GM10847 (cell line): Measurements from ENCODE around the gene KRTAP22-1.

Experiments used
- POLR2A ChIP-seq: IDR thresholded peaks from 2 replicates; pipeline ENCODE4 v1.6.1; 2011; ENCODE audit not compliant: insufficient read length; ENCODE audit errors: extremely low read depth

KRTAP22-1 gene

DNA sequence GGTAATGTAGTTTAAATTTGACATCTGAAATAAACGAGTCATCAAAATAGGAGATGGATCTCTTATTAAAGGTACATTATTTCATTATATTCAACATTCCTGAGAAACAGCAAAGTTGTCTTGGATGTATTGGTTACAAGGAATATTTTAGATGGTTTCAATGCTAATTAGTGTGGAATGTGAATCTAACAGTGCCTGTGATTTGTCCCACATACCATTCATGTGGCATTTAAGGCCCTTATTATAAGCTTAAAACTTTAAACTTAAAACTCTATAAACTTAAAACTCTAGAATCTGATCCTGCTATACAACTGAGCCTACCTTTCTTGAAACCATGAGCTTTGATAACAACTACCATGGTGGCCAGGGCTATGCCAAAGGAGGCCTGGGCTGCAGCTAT, at the start of gene KRTAP22-1:
TSS of gene KRTAP22-1 (plus strand) at position 301 of the 400 bp plus-strand sequence.
- no peak for TF ChIP-seq POLR2A

DNA sequence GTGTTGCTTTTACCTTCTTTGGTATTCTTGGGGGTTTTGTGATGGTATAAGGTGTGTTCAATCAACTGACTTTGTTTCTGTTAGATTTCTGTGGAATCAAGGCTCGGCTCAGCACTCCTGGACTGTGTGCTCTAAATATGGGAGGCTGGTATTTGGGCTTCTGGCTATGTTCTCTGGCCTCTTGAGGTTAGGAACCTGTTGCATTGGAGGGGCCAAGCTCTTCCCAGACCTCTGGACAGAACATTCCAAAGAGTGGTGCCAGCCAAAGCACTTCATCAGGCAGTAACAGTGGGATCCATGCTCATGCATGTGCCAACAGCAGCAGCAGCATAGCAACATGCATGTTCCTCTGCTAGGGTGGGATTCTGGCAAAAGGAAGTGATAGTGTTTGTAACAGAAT, 48.1 kb upstream of the KRTAP22-1 start:
- no peak for TF ChIP-seq POLR2A

DNA sequence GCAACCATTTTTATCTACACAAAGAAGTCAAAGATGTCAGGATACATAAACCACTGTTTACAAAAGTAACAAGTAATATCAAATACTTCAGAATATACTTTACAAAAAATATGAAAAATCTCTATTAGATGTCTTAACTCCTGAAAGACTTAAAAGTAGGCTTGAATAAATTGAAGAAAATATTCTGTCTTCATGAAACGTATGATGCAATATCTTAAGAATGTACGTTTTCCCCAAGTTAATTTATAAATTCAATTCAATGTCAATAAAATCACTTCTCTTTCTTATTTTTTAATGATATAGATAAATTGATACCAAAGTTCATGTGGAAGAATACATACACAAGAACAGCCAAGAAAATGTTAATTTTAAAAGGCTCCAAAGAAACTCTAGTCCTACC, 45.8 kb upstream of the KRTAP22-1 start:
- no peak for TF ChIP-seq POLR2A

DNA sequence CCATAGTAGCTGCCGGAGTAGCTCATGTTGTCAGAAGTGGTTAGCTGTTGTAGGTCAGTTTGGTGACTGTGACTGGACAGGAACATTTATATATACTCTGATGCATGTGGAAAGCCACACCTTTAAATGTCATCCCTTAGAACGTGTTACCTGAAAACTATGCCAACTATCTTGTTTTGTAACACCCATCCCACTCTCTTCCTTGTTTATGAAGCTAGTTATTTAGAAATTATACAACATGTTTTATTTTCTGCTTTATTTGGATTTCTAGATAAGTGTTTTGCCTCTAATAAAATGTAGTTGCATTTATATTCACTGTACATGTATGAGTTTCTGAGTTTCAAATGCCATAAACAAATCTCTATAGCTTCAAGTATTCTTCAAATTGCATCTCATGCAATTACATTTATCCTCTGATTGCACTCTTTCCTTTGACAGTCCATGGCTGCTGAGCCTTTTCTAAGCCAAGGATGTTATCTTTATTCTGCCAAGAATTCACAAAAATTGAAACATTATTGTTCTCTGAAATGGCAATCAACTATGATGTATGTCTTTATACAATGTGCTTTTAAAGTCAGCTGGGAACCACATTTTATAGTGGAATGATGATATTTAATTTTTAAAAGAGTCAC, 39.5 kb upstream of the KRTAP22-1 start, which contains the start of gene KRTAP19-7:
TSS of gene KRTAP19-7 (minus strand) at position 51 of the 632 bp plus-strand sequence. CDS start at position 26, 25 bp downstream.
- no peak for TF ChIP-seq POLR2A

DNA sequence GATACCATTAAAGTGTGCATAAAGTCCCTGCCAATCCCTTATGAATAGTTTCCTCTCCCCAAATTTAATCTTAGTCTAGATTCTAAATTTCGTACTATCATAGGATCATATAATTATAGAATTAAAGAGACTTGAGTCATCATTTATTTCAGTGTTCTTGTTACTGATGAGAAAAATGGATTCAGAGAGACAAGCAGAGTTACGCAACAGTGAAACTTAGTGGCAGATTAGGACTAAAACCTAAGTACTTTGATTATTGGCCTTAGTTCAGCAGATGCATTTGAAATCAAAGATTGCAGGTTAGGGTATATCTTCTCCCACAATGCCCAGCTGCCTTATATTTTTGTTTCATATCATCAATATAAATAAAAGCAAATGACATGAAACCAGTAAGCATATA, 38.9 kb upstream of the KRTAP22-1 start:
- no peak for TF ChIP-seq POLR2A

DNA sequence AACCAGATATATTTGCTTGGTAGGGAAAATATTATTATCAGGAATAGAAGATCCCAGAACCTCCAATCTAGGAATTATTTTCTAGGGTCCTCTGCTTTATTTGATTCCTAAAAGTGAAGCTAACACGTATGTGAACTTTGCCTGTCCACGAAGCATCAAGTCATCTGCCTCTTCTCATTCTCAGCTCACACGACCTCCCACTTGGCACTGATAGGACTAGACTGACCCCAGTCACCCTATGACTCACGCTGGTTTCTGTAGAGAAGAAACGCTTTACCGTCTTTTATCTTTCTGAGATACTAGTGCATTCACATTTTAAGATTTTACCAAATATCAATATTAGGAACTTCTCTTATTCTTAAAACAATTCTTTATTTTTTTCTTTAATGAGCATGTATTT, 37.8 kb upstream of the KRTAP22-1 start:
- no peak for TF ChIP-seq POLR2A

DNA sequence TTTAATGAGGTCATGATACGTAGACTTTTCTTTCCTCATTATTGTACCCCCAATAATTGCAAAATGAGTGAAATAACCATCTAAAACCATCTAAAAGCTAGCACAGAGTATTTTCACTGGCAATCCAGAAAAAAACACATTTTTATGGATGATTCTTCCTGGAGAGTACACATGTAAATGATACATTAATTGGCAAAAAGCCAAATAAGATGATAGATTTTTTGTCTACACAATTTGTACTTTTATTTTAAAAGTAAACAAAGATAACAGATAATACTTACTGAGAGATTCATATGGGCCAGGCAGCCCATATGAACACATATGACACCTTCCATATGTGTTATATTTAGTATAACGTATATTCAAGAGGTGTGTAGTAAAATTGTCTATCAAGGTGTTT, 37.3 kb upstream of the KRTAP22-1 start:
- no peak for TF ChIP-seq POLR2A

DNA sequence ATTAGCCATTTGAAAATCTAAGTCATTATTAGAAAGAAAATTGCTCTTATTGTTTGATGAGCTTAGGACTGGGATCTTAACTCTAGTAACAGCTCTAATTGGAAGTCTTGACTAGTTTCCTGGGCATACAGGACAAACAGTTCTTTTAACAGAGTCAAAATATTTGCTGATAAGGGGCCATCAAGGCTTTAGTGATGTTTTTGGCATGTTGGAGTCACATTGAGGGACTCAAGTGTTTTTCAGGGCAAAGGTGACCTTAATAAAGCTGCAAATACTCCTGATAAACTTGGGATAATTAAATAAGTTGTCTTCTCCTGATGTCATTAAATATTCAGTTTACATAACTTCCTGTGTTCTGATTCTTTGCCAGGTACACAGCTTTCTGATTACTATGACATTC, 33.3 kb upstream of the KRTAP22-1 start:
- TF ChIP-seq POLR2A, result no peak

DNA sequence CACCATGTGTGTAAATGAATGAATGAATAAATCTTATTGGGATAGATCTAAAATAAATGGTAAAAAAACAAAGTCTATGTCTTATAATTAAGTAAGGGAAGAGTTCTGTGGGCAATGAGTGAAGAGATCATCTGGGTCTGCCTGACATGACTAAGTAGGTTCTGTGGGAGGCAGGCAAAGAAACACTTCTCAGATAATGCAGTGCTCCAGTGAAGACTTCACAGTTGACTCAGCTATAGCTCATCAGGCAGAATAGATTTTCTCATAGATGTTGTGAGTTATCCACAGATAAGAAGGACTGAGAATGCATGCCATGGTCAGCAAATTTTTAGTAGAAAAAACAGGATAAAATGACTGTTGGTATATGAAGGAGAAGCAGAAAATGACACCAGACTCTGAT, 23.1 kb upstream of the KRTAP22-1 start:
- TF ChIP-seq POLR2A, result no peak

DNA sequence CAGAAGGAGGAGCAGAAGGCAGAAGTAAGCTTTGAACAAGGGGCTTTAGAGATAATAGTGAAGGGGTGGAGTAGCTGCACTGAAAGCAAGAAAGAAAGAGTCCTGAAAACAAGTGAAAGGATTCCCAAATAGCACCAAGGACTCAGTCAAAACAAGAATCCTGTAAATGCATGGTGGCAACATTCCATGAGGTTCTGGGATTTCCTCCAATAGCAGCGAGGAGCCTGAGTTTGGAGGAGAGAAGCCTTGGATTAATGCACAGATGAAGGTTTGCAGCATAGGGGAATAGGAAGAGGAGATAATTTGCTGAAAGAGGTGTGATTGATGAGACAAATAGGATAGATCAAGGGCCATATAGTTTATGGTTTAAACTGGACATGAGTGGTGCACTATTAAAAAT, 21.5 kb upstream of the KRTAP22-1 start:
- TF ChIP-seq POLR2A, result no peak

DNA sequence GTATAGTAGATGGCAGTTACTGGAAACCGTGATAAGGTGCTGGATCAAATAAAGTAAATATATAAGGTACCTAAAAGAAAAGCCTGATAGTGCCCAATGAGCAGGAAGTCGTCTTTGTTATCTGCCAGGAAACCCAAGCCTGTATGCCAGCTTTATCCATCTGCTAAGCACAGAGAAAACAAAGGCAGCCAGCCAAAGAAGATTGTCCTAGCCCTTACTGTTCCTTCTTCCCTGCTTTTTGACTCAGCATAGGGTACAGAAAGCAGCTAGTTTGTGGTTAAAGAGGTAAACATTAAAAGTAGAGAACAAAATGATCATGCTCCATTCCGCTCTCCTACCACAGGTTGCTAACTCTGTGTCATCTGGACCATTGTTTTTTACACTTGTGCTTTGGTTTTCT, 20.8 kb upstream of the KRTAP22-1 start:
- no peak for TF ChIP-seq POLR2A

DNA sequence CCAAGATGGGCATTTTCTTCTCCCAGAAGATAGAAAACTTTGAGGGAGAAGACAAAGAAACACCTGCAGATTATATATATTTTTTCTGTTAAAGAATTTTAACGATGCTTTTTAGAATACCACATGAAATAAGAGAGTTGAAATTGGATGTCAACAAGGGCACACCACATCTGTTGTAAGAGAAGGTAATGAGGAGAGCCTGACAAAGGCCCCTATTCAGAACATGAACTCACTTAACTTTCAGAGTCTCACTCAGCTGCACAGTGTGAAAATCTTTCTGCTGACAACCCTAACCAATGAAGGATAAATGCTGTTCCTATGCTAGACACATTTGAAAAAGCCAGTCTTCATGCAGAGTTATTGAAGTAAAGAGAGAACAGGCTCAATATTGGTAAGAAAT, 18.0 kb upstream of the KRTAP22-1 start:
- no peak for TF ChIP-seq POLR2A

DNA sequence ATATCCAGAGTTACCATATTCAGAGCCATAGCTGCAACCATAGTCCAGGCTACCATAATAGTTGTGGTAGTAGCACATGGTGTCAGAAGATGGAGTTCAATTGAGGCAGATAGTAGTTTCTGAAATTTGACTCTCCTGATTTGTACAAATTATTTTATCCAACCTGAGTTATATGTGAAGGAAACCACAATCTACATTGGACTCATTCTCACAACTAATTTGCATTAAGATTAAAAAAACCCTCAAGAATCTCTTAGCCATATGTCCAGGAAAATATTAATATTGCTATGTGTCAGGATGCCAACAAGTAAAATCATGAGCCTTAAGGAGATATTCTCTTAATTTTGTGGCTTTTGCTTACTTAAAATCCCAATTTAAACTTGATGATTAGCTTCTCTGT, 10.6 kb upstream of the KRTAP22-1 start, which contains the start of gene KRTAP22-2:
TSS of gene KRTAP22-2 (minus strand) at position 101 of the 400 bp plus-strand sequence.
- no peak for TF ChIP-seq POLR2A

DNA sequence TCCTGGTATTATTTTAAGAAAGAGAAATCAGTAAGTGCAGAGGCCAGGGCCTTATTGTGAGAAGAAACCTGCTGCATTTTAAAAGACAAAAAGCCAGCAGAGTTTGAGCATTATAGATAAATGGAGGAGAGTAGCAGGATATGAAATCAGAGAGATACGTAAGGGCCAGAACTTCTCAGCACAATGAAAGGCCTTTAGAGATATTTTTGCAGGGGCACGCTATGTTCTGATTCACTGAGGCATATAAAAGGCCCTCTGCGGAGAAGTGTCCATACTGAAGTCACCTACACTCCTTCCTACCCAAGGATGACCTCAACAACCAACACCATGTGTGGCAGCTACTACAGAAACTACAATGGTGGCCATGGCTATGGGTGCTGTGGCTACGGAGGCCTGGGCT, 8.7 kb upstream of the KRTAP22-1 start, which contains the start of gene KRTAP6-3:
TSS of gene KRTAP6-3 (plus strand) at position 301 of the 400 bp plus-strand sequence. CDS start at position 307, 6 bp downstream.
- TF ChIP-seq POLR2A, result no peak

DNA sequence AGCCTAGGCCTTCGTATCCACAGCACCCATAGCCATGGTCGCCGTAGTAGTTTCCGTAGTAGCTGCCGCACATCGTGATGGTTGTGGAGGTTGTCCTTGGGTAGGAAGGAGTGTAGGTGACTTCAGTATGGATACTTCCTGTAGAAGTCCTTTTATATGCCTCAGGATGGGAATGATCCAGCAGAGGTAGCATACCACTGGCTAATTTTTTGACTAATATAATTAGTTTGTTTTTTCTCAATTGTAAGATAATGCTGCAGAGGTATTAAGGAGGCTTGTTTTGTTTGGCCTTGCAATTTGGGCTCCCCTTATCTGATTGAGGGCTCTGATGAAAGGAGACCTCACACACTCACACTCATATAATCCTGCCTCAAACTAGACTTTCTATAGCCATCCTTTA, 2.1 kb upstream of the KRTAP22-1 start, which contains the start of gene KRTAP6-2:
TSS of gene KRTAP6-2 (minus strand) at position 101 of the 400 bp plus-strand sequence. CDS start at position 73, 28 bp downstream.
- TF ChIP-seq POLR2A, result no peak

DNA sequence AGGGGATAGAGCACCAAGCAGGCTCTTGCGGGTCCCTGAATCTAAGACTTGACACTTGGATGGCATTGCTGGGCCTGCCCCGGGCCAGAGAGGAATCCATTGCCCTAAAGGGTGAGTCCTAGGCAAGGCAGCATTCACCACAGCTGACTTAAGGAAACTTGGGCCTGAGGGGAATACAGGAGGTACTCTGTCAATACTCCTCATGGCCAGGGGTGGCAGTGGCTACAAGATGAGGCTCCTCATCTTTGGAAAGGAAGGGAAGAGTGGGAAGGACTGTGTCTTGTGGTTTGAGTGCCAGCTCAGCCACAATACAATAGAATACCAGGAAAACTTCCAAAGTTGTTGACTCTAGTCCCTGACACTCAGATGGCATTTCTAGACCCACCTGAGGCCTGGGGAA, 5.1 kb downstream of the KRTAP22-1 start:
- TF ChIP-seq POLR2A, result no peak

DNA sequence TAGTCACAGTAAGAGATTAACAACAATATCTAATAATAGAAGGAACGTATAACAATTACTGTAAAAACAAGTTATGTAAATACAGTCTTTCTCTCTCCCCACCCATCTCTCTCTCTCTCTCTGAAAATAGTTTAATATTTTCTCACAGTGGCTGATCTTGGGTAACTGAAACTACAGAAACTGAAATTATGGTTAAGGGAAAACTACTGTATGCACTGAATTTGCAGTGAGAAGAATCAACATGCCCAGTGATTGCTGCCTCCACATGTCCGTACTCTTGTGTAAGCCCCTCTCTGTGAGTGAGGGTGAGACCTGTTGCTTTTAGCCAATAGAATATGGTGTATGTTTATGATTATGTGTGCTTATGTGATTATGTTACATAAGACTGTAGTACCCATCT, 11.2 kb downstream of the KRTAP22-1 start:
- no peak for TF ChIP-seq POLR2A

DNA sequence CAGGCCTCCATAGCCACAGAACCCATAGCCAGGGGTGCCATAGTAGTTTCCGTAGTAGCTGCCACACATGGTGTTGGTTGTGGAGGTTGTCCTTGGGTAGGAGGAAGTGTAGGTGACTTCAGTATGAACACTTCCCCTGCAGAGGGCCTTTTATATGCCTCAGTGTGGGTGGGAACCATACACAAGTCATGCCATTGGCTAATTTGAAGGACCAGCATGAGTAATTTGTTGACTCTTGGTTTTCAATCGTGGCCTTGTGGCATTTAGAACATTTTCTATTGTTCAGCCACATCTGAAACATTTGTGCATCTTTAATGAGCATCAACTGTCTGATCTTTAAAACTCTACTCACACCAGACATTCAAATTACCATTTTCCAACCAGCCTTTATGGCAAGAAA, 12.9 kb downstream of the KRTAP22-1 start, which contains the start of gene KRTAP6-1:
TSS of gene KRTAP6-1 (minus strand) at position 95 of the 400 bp plus-strand sequence. CDS start at position 69, 26 bp downstream.
- TF ChIP-seq POLR2A, result no peak

DNA sequence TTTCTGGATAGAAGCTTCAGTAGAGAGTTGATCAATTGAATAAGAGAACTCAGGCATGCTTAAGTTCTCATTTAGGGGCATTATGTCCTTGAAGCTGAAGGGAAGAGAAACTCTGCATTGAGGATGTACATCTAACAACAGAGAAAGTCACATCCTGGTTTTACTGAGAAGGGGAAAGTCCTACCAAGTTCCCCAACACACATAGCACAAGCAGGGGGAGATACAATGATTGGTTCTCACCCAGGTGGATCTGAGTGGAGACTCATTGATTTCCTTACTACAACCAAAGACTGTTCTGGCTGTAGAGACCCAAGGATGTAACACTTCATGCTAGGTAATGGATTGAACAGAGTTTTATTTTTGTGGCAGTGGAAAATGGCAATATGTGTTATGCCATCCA, 14.3 kb downstream of the KRTAP22-1 start:
- no peak for TF ChIP-seq POLR2A
